PC-3 (cell line): ENCODE measurements around the gene CALML6.

ENCODE experiments used
- EZH2 ChIP-seq: fragments of 300-600 bp; sonication (generic); IDR thresholded peaks from one replicate; pipeline ENCODE4 v1.6.1; 2017; ENCODE audit warnings: antibody characterized with exemption, mild to moderate bottlenecking, low read length; ENCODE audit not compliant: unreplicated experiment
- TF ChIP-seq, protein P1 (sequence below): fragments of 300-600 bp; sonication (generic); conservative IDR thresholded peaks from 2 replicates; pipeline ENCODE4 v1.5.1; 2017; ENCODE audit warnings: antibody characterized with exemption, low read depth, mild to moderate bottlenecking, low read length

DNA sequence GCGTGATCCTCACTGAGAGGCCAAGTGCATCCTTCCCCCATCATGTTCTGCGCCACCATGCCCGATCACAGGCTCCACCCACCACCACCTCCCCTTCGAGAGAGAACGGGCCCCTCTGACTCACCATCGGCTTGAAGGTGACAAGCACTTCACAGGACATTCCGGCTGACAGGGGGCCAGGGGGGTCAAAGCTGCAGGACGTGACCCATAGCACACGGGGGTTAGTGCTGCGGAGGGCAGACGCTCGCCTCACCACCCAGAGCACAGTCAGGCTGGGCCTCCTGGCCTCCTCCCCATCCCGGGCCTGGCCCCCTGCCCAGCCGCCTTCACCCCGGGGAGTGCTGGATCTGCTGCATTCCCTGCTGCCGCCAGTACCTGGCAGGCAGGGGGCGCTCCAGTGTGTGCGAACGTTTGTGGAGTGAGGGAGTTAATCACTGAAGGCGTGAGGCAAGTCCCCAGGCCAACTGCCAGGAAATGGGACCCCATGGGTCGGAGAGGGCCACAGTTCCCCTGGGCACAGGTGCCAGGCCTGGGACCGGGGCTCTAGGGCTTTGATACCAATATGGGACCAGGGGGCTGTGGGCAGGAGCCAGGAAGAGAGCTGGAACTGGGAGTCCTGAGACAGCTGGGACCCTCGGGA lies 44.9 kb downstream of the CALML6 start:
- TF ChIP-seq, protein P1, sequence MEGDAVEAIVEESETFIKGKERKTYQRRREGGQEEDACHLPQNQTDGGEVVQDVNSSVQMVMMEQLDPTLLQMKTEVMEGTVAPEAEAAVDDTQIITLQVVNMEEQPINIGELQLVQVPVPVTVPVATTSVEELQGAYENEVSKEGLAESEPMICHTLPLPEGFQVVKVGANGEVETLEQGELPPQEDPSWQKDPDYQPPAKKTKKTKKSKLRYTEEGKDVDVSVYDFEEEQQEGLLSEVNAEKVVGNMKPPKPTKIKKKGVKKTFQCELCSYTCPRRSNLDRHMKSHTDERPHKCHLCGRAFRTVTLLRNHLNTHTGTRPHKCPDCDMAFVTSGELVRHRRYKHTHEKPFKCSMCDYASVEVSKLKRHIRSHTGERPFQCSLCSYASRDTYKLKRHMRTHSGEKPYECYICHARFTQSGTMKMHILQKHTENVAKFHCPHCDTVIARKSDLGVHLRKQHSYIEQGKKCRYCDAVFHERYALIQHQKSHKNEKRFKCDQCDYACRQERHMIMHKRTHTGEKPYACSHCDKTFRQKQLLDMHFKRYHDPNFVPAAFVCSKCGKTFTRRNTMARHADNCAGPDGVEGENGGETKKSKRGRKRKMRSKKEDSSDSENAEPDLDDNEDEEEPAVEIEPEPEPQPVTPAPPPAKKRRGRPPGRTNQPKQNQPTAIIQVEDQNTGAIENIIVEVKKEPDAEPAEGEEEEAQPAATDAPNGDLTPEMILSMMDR = peak; percentile 100
- TF ChIP-seq EZH2 = no peak
